SK-N-SH (cell line): ENCODE data around the gene ATP11B. TPM values are rescaled to one million over a fixed set of nuclear protein-coding genes. Genes with fewer than 3 reads are reported as not detected.

ENCODE experiments used
- CTCF ChIA-PET: fragments of 300-600, 350-600 bp; formaldehyde crosslinking; extraction: SDS; loops from one replicate; lab custom pipeline; 2021; lab: Yijun Ruan, JAX
- POLR2A ChIA-PET: fragments of 350-600 bp; sonication (Branson Sonifier 250); formaldehyde crosslinking; extraction: SDS; loops from one replicate; lab custom pipeline; 2020; ENCODE audit warnings: antibody characterized with exemption, inconsistent platforms; lab: Yijun Ruan, JAX
- DNase-seq: peaks from one replicate; pipeline ENCODE4 v3.0.0; 2012
- H2AFZ ChIP-seq: fragments of 200-600 bp; sonication (generic); 2 replicates; pipeline ENCODE4 v1.8.1; 2016; ENCODE audit warnings: antibody characterized with exemption, mild to moderate bottlenecking, low read depth
- H3F3A ChIP-seq: fragments of 200-600 bp; sonication (generic); replicated peaks from 2 replicates; pipeline ENCODE3; 2016; ENCODE audit warnings: antibody characterized with exemption, mild to moderate bottlenecking; ENCODE audit not compliant: insufficient read depth
- H3K27ac ChIP-seq, 2 experiments: fragments of 200-500 bp in 1 of 2; fragments of 200-600 bp in 1 of 2; sonication (Bioruptor generic) in 1 of 2; sonication (generic), shearing (Covaris generic) in 1 of 2; 2 replicates each; pipeline versions ENCODE4 v1.5.1 to v1.6.1; 2014 to 2016; ENCODE audit warnings: low read depth in 2 of 2, inconsistent platforms in 1 of 2, low read length in 1 of 2, mild to moderate bottlenecking in 1 of 2, mixed read lengths in 1 of 2
- H3K27me3 ChIP-seq: fragments of 200-600 bp; sonication (generic), shearing (Covaris generic); 2 replicates; pipeline ENCODE4 v1.6.1; 2016; ENCODE audit warnings: mixed run types; ENCODE audit not compliant: insufficient read depth
- H3K36me3 ChIP-seq, 2 experiments: fragments of 200-500 bp in 1 of 2; fragments of 200-600 bp in 1 of 2; sonication (Bioruptor generic) in 1 of 2; sonication (generic) in 1 of 2; replicated peaks in 1 of 2; 2 replicates each; pipeline versions ENCODE3 to v1.5.1; 2014 to 2016; ENCODE audit warnings: low read length in 1 of 2, mild to moderate bottlenecking in 1 of 2; ENCODE audit not compliant: insufficient read depth in 2 of 2, control insufficient read depth in 1 of 2
- H3K4me1 ChIP-seq, 2 experiments: fragments of 200-500 bp in 1 of 2; fragments of 200-600 bp in 1 of 2; sonication (Bioruptor generic) in 1 of 2; sonication (generic), shearing (Covaris generic) in 1 of 2; 2 replicates each; pipeline versions ENCODE4 v1.5.1 to v1.6.1; 2014 to 2016; ENCODE audit warnings: low read depth in 1 of 2, low read length in 1 of 2, mixed run types in 1 of 2; ENCODE audit not compliant: insufficient read depth in 2 of 2, control insufficient read depth in 1 of 2
- H3K4me2 ChIP-seq: fragments of 200-600 bp; sonication (generic), shearing (Covaris generic); 2 replicates; pipeline ENCODE4 v1.6.1; 2017; ENCODE audit warnings: mixed run types
- H3K4me3 ChIP-seq, 2 experiments: fragments of 200-500 bp in 1 of 2; fragments of 200-600 bp in 1 of 2; sonication (Bioruptor generic) in 1 of 2; sonication (generic), shearing (Covaris generic) in 1 of 2; 2 replicates each; pipeline versions ENCODE4 v1.5.1 to v1.8.1; 2014 to 2016; ENCODE audit warnings: low read depth in 2 of 2, inconsistent platforms in 1 of 2, low read length in 1 of 2, mild to moderate bottlenecking in 1 of 2, mixed read lengths in 1 of 2, moderate library complexity in 1 of 2
- H3K79me2 ChIP-seq: fragments of 200-600 bp; sonication (generic); 2 replicates; pipeline ENCODE4 v1.8.1; 2017; ENCODE audit warnings: mild to moderate bottlenecking; ENCODE audit not compliant: insufficient read depth
- H3K9ac ChIP-seq: fragments of 200-600 bp; sonication (generic); 2 replicates; pipeline ENCODE4 v1.6.1; 2017; ENCODE audit warnings: mixed run types
- H3K9me2 ChIP-seq: fragments of 200-600 bp; sonication (generic); 2 replicates; pipeline ENCODE4 v1.6.1; 2017; ENCODE audit warnings: mixed run types
- H3K9me3 ChIP-seq: fragments of 200-600 bp; sonication (generic); 2 replicates; pipeline ENCODE4 v1.6.1; 2017; ENCODE audit warnings: mixed run types, mild to moderate bottlenecking, moderate library complexity
- H4K20me1 ChIP-seq: fragments of 200-600 bp; sonication (generic); 2 replicates; pipeline ENCODE4 v1.6.1; 2017; ENCODE audit warnings: mild to moderate bottlenecking, mixed run types; ENCODE audit not compliant: insufficient read depth
- EP300 ChIP-seq, 2 experiments: IDR thresholded peaks; 2 replicates each; pipeline versions ENCODE4 v1.4.0 to v1.6.1; 2012; ENCODE audit warnings: borderline replicate concordance in 1 of 2, low read depth in 1 of 2, low read length in 1 of 2
- FOSL2 ChIP-seq: IDR thresholded peaks from 2 replicates; pipeline ENCODE4 v1.4.0; 2012; ENCODE audit warnings: low read depth, mild to moderate bottlenecking, moderate library complexity, borderline replicate concordance
- MAX ChIP-seq: IDR thresholded peaks from 2 replicates; pipeline ENCODE4 v1.4.0; 2012; ENCODE audit warnings: low read depth
- NFIC ChIP-seq: IDR thresholded peaks from 2 replicates; pipeline ENCODE4 v1.4.0; 2012; ENCODE audit warnings: borderline replicate concordance
- NRF1 ChIP-seq: IDR thresholded peaks from 2 replicates; pipeline ENCODE4 v1.6.1; 2012; ENCODE audit warnings: low read depth, mild to moderate bottlenecking, low read length
- POLR2AphosphoS5 ChIP-seq: IDR thresholded peaks from 2 replicates; pipeline ENCODE4 v1.6.1; 2012; ENCODE audit warnings: low read depth, low read length
- RAD21 ChIP-seq: IDR thresholded peaks from 2 replicates; pipeline ENCODE4 v1.6.1; 2012; ENCODE audit warnings: mild to moderate bottlenecking, low read length
- RCOR1 ChIP-seq: fragments of 150-350 bp; IDR thresholded peaks from 2 replicates; pipeline ENCODE4 v1.6.1; 2017; ENCODE audit warnings: antibody characterized with exemption, low read length
- SIN3A ChIP-seq: IDR thresholded peaks from 2 replicates; pipeline ENCODE4 v1.6.1; 2012; ENCODE audit warnings: low read depth, mild to moderate bottlenecking, low read length, moderate library complexity, borderline replicate concordance
- TAF1 ChIP-seq: IDR thresholded peaks from 2 replicates; pipeline ENCODE4 v1.6.1; 2012; ENCODE audit warnings: low read depth, mild to moderate bottlenecking, low read length, moderate library complexity, borderline replicate concordance
- USF2 ChIP-seq: fragments of 150-350 bp; IDR thresholded peaks from 2 replicates; pipeline ENCODE4 v1.6.1; 2017; ENCODE audit warnings: antibody characterized with exemption, low read length, low read depth, borderline replicate concordance
- WGBS: methylation state at CpG from one replicate; pipeline ENCODE4 v1.1.6; 2017; ENCODE audit warnings: low lambda C conversion rate; 5-methylcytosine and 5-hydroxymethylcytosine counted together
- polyA plus RNA-seq, 3 experiments: library from polyadenylated mRNA; depleted of rRNA; stranded (reverse); fragments of >200 nt; gene quantifications; 2 replicates each; pipeline ENCODE4 v1.2.3, GENCODE V29; 2012

Gene ATP11B
- polyA plus RNA-seq, 1 of the 3 experiments (the other 2 are of a cell fraction) = 8.7 TPM

- no peak overlapping the region for H3K9ac ChIP-seq
- no peaks in the 10 kb centered on the region for H3K79me2 ChIP-seq
- POLR2A ChIA-PET = no interaction called here
- peaks cover 0 to 11% of the 10 kb centered on the region in 2 experiments; a peak in 2 of 4 replicates for H3K4me1 ChIP-seq
- TF ChIP-seq FOSL2 (no peak), USF2 (no peak), RCOR1 (no peak), NRF1 (no peak), SIN3A (no peak), POLR2AphosphoS5 (no peak), RAD21 (no peak), MAX (no peak)
- no peaks in the 10 kb centered on the region for H3K9me2 ChIP-seq
- 89% methylated on average over 3 of the region's 3 CpGs for WGBS
- no peak overlapping the region for H3K27ac ChIP-seq
- H3K36me3 ChIP-seq = no peaks in the 10 kb centered on the region
- no peak overlapping the region for H2AFZ ChIP-seq
- CTCF ChIA-PET = interaction anchor here (0.6 kb wide), 1 partner anchor 1655 kb away, joined by 3 read pairs; no protein-coding TSS in a partner anchor
- DNase-seq = no peak
- H3F3A ChIP-seq = peaks cover 15% of the 10 kb centered on the region
- H3K27me3 ChIP-seq = no peaks in the 10 kb centered on the region
- H3K9me3 ChIP-seq = no peaks in the 10 kb centered on the region
- no peaks in the 10 kb centered on the region for H4K20me1 ChIP-seq
- no peak overlapping the region for H3K4me2 ChIP-seq
- H3K4me3 ChIP-seq = no peak overlapping the region
Measured at GRCh38 chr3:182785142-182785541, 8.2 kb upstream of the ATP11B start.

GRCh38 chr3:182785756-182786155 lies 7.5 kb upstream of the ATP11B start:
- no peaks in the 10 kb centered on the region for H3K27me3 ChIP-seq
- DNase-seq = no peak
- no peaks in the 10 kb centered on the region for H3K36me3 ChIP-seq
- no peak overlapping the region for H3K27ac ChIP-seq
- H3K4me3 ChIP-seq = no peak overlapping the region
- TF ChIP-seq NFIC (no peak), TAF1 (no peak), EP300 (IDR thresholded peaks at IDR 0.05; ENCODE audit: borderline replicate concordance in 1 of 2, low read depth in 1 of 2, low read length in 1 of 2) (no peak)
- H2AFZ ChIP-seq = no peak overlapping the region
- ChIA-PET POLR2A (no interaction called here), CTCF (interaction anchor here (0.6 kb wide), 1 partner anchor 1654 kb away, joined by 3 read pairs; no protein-coding TSS in a partner anchor)
- no peaks in the 10 kb centered on the region for H3K9me2 ChIP-seq
- peaks cover 15% of the 10 kb centered on the region for H3F3A ChIP-seq
- H4K20me1 ChIP-seq = no peaks in the 10 kb centered on the region
- no peak overlapping the region for H3K9ac ChIP-seq
- no peak overlapping the region for H3K4me2 ChIP-seq
- no peaks in the 10 kb centered on the region for H3K9me3 ChIP-seq
- peaks cover 0 to 11% of the 10 kb centered on the region in 2 experiments; a peak in 2 of 4 replicates for H3K4me1 ChIP-seq
- no peaks in the 10 kb centered on the region for H3K79me2 ChIP-seq
